CD4-positive, alpha-beta T cell treated with Interleukin-15 for 4 hours (primary cell): ENCODE data around the gene PGM5.

Source experiments
- DNase-seq: peaks from one replicate; pipeline ENCODE4 v3.0.0-alpha.2; 2020; ENCODE audit warnings: low spot score

Gene PGM5

GRCh38 chr9:68437785-68438184, 81.4 kb downstream of the PGM5 start:
- no peak for DNase-seq

- no peak for DNase-seq
Measured at GRCh38 chr9:68443624-68444023, 87.2 kb downstream of the PGM5 start.

GRCh38 chr9:68446836-68447235, 90.4 kb downstream of the PGM5 start:
- DNase-seq, result no peak

- no peak for DNase-seq
Measured at GRCh38 chr9:68447611-68448010, 91.2 kb downstream of the PGM5 start.

DNA sequence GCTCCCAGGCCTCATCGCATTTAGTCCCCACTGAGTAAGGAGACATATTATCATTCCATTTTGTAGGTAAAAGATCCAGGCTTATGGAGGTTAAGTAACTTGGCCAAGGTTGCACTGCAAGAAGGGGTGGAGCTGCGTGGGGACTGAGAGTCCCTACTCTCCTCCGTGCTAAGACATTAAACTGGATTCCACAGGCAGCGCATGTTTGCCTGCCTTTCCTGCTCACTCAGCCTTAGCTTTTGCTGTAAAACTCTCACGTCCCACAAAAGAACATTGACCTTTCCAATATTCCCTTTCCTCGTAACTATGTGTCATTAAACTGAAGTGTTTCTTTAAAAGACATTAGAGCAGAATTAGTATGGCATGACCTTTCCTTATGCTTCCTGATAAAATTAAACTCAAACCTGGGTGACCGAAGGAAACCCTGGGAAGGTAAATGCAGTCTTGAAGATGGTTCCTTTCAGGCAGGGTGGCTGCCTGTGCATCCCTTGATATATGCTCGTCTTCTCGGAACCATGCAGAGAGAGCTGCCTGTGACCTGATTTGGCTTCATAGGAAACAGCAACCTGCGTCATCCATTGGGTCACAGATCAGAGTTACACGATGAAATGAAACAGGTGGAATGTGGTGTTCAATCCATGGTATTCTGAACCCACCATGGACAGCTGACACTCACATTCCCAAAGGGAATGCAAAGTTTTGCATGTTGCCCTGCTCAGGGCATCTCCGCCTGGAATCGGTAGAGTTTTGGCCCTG, 98.3 kb downstream of the PGM5 start:
- no peak for DNase-seq

DNA sequence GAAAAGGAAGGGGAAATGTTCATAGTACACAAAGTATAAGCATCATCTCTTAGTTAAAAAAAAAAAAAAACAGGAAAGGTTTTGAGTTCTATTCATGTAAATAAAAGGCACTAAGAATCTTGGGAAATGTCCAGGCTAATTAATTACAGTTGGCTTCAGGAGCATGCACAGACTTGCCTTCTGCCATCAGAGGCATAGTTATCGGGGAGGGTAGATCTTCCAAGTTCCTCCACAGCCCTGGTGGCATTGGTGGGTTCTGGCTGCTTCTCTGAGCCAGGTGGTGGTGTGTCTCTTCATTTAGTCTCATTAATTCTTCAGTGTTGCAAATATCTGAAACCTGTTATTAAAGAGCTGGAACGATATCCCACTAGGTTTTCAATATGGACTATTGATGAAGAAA, 99.0 kb downstream of the PGM5 start:
- DNase-seq, result no peak

GRCh38 chr9:68457803-68458202, 101.4 kb downstream of the PGM5 start:
- DNase-seq, result no peak

- no peak for DNase-seq
Measured at GRCh38 chr9:68458918-68459317, 102.5 kb downstream of the PGM5 start.

GRCh38 chr9:68462105-68462775, 105.8 kb downstream of the PGM5 start:
- DNase-seq, result no peak

DNA sequence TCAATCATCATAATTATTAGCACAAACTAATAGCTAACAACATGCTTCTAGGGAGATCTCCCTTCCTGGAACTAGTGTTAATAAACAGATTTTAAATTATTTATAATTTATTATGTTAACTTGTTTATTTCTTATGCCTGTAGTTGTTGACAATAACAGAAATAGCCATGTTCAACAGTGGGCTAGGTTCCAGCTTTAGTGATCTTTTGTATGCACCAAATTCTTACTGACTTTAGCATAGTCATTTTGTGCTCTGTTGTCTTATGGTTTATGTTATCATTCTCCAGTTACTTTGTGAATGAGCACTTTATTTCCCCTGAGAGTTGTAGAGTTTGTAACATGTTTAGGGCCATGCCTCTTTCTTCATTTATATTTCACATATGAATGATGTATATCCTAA, 113.7 kb downstream of the PGM5 start:
- no peak for DNase-seq

DNA sequence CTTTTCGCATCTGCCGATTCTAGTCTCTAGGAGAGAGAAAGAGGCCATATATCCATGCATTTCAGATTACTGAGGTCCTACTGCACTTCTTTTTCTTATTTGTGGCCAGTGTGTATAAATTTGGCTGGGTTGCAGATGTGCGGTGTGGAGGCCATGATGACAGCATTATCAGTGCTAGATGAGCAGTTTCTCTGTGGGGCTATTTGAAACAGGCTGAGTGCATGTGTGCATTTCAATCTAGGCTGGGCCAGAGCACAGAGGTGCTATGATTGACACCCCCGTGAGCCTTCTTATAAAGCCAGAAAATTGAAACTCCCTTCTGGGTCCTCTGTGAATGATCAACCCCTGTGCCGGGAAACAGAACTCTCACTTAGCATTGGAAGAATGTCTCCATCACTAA, 114.2 kb downstream of the PGM5 start:
- no peak for DNase-seq

DNA sequence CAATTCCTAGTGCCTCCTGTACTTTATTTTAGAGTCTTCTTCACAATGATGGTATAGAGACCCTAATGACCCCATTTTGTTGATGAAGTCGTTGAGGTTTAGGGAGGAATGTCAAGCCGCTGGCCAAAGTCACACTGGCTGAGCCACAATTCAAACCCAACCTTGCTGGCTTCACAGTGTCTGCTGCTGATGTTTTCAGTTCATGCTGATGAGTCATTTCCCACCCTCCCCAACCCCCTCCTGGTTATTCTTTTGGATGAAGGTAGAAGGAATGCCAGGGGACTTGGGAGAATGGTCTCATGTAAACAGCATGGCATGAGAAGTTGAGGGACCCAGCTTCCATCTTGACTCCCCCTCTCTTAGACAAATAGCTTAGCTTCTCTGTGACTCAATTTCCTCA, 115.7 kb downstream of the PGM5 start:
- no peak for DNase-seq

DNA sequence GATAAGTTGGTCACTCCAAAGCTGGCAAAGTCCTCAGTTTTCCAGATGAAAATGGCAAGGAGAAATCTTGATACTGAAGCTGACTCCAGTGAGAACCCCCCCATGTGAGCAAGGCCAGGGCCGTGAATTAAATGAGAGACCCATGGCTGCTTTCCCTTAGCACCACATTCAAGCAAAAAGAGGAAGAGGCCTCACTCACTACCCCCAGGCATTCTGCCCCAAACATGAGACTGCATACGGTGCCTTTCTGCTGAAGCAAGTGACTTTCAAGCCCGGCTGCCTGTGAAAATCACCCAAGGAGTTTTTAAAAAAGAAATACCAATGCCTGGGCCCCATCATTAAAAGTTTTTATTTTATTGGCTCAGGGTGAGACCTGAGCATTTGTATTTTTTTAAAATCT, 117.4 kb downstream of the PGM5 start:
- no peak for DNase-seq

GRCh38 chr9:68476422-68476821, 120.0 kb downstream of the PGM5 start:
- DNase-seq, result no peak

GRCh38 chr9:68476847-68477246, 120.4 kb downstream of the PGM5 start:
- no peak for DNase-seq

- no peak for DNase-seq
Measured at GRCh38 chr9:68480807-68481206, 124.4 kb downstream of the PGM5 start.

- DNase-seq, result no peak
Measured at GRCh38 chr9:68482548-68482947, 126.1 kb downstream of the PGM5 start.

- no peak for DNase-seq
Measured at GRCh38 chr9:68488126-68488525, 131.7 kb downstream of the PGM5 start.

GRCh38 chr9:68489646-68490045, 133.2 kb downstream of the PGM5 start:
- no peak for DNase-seq

DNA sequence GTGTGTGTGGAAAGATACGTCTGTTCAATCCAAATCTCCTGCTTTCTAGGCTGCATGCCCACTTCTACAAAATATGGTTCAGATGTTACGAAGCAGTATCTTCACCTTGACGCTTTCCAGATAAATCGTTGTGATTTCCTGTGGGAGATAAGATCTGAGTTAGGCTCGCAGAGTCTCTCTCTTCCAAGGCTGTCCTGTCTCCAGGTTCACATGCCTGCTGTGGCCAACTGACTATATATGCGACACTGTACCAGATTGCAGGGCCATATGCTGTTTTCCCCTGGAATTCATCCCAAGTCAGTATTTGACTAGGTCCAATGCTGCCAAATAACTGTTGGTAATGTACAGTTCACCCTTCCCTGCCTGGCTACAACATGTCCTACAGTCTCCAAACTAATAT, 136.4 kb downstream of the PGM5 start:
- DNase-seq, result no peak

- DNase-seq, result no peak
Measured at GRCh38 chr9:68493541-68493940, 137.1 kb downstream of the PGM5 start.

DNA sequence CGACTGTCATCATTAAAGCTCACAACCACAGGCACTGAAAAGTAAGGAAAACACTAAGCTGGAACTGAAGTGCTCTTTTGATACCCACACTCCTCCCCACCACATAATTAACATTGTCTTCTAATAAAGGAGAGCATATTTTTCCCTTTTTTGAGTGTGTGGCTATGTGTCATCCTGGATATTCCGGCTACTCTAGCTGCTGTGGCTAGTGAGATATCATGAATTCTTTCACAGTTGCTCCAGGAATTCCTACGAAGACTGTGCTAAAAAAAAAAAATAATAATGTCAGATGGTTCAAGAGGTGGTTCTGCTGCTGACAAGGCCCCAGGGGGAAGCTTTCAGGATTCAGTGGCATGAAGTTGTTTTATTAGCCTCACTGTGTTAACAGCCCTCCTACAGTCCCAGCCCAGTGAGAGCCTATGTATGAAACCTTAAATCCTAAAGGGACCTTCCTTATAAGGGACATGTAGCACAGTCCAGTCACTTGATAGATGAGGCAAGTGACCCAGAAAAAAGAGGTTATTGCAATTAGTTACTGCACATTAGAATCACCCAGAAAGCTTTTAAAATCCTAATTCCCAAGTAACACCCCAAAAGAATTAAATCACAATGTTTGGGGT, 137.7 kb downstream of the PGM5 start:
- no peak for DNase-seq

DNA sequence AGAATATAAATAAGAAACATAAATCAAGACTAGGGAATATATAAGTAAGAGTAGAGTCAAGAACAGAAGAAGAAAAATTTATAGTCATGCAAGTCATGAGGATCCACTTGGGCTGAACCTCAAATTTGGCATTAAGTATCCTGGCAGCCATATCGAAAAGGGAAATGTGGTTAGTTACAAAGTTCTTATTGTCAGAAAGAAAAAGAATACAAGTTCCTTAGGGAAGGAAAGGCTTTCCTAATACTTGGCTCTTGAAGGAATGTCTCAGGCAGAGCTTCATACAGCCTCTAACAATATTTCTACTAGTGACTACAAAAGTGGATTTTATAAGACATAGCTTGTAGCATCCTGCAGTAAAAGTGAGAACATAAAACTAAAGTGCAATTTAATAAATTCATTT, 138.8 kb downstream of the PGM5 start:
- no peak for DNase-seq

DNA sequence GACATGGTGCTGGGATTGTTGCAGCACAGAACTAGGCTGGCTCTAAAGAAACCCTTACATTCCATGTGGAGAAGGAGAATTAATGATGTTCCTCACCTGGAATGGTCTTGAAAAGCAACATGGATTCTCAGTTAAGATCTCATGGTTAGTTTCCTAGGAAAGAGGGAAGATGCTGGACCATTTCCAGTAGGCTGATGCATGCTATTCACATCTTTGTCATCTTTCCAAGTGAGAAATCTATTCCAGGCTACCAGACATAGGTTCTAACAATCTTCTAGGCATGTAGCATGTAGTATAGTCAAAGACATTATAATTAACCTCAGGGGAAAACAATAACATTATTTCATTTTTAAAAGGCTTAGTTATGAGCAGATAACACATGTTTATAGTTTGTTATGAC, 139.9 kb downstream of the PGM5 start:
- DNase-seq, result no peak
